ENCODE measurements around the gene ANGPTL8.

ANGPTL8 gene

GRCh38 chr19:11204076-11204602 lies 35.3 kb upstream of the ANGPTL8 start:
- FAIRE-seq: no peak

GRCh38 chr19:11204943-11205349 lies 34.5 kb upstream of the ANGPTL8 start:
- FAIRE-seq: no peak

GRCh38 chr19:11205939-11206570 lies 33.4 kb upstream of the ANGPTL8 start:
- no peak for FAIRE-seq

GRCh38 chr19:11208561-11209471 lies 30.6 kb upstream of the ANGPTL8 start:
- no peak for FAIRE-seq

GRCh38 chr19:11209839-11210655 lies 29.4 kb upstream of the ANGPTL8 start:
- no peak for FAIRE-seq

- FAIRE-seq: no peak
Observed at GRCh38 chr19:11210656-11210928, 28.8 kb upstream of the ANGPTL8 start.

GRCh38 chr19:11214387-11214786 lies 25.0 kb upstream of the ANGPTL8 start:
- no peak for FAIRE-seq

- FAIRE-seq: no peak
Observed at GRCh38 chr19:11221082-11221598, 18.3 kb upstream of the ANGPTL8 start.

- no peak for FAIRE-seq
Observed at GRCh38 chr19:11223200-11223599, 16.2 kb upstream of the ANGPTL8 start.

GRCh38 chr19:11224429-11224828 lies 15.0 kb upstream of the ANGPTL8 start:
- no peak for FAIRE-seq

- FAIRE-seq: no peak
Observed at GRCh38 chr19:11225172-11225571, 14.2 kb upstream of the ANGPTL8 start.

GRCh38 chr19:11225815-11226214 lies 13.6 kb upstream of the ANGPTL8 start:
- FAIRE-seq: no peak

- FAIRE-seq: no peak
Observed at GRCh38 chr19:11226716-11227166, 12.7 kb upstream of the ANGPTL8 start.

GRCh38 chr19:11227195-11227886 lies 12.1 kb upstream of the ANGPTL8 start:
- no peak for FAIRE-seq

GRCh38 chr19:11230621-11231386 lies 8.6 kb upstream of the ANGPTL8 start:
- FAIRE-seq: no peak

GRCh38 chr19:11232555-11232954 lies 6.9 kb upstream of the ANGPTL8 start:
- no peak for FAIRE-seq

- no peak for FAIRE-seq
Observed at GRCh38 chr19:11233073-11233472, 6.3 kb upstream of the ANGPTL8 start.

GRCh38 chr19:11234486-11235075 lies 4.8 kb upstream of the ANGPTL8 start:
- no peak for FAIRE-seq

GRCh38 chr19:11236324-11237301 lies 2.8 kb upstream of the ANGPTL8 start:
- no peak for FAIRE-seq

- no peak for FAIRE-seq
Observed at GRCh38 chr19:11237321-11237720, 2.1 kb upstream of the ANGPTL8 start.

Data from islet of Langerhans (tissue), 1 donor.